Muscle of arm (tissue), 12 donors: ENCODE data around the gene ZSWIM3. TPM values are rescaled to one million over a fixed set of nuclear protein-coding genes. Genes with fewer than 3 reads are reported as not detected.
"Not testable (repeated sequence)": the region's sequence is repeated elsewhere in the genome, so short reads cannot be mapped to it uniquely, and the experiment has no call there.

Experiments
- DNase-seq: peaks from one replicate; pipeline ENCODE4 v3.0.0-alpha.2; 2013
- polyA plus RNA-seq, 12 donors: library from polyadenylated mRNA; unstranded; fragments of 120-200 nt; gene quantifications; one replicate each; pipeline ENCODE4 v1.2.1, GENCODE V29; 2013; ENCODE audit not compliant: insufficient read length in 12 of 12

The ZSWIM3 gene
- polyA plus RNA-seq, 12 donors: 3.0 to 4.1 (median 3.5) TPM; not detected in 2

DNA sequence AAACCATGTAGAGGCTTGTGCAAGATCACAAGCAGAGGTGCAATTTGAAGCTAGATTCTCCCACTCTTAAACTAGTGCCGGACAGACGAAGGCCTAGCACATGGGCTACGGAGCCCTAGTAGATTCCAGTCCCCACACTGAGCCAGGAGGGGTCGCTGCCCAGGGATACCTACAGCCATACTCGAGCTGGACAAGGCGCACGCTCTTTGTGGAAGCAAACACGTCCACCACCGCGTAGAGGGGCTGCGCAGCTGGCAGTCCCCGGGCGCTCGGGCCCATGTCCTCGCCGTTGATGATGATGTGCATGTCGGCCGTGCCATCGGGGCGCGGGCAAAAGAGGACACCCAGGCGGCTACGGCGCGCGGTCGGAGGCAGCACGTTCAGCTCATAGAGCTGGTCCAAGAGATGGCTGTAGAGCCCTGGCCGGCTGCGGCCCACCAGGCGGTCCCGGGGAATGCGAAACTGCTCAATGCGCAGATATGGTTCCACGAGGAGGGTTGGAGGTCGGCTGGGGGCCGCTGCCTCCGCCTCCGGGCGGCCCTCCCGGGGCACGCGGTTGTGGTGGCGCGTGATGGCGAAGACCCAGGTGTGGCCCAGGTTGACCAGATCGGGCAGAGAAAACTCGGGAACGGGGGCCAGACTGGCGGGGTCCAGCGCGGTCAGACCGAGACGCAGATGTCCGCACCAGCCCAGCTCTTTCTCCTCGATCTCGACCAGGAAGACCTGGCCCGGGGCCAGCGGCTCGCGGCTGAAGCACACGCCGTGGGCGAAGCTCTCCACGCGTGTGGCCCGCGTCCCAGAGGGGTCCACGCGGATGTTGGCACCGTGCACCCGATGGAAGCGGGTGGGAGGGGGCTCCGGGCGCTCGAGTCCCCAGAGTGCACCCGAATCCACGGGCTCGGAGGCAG, 32.9 kb downstream of the ZSWIM3 start:
- DNase-seq: peak; percentile 86

DNA sequence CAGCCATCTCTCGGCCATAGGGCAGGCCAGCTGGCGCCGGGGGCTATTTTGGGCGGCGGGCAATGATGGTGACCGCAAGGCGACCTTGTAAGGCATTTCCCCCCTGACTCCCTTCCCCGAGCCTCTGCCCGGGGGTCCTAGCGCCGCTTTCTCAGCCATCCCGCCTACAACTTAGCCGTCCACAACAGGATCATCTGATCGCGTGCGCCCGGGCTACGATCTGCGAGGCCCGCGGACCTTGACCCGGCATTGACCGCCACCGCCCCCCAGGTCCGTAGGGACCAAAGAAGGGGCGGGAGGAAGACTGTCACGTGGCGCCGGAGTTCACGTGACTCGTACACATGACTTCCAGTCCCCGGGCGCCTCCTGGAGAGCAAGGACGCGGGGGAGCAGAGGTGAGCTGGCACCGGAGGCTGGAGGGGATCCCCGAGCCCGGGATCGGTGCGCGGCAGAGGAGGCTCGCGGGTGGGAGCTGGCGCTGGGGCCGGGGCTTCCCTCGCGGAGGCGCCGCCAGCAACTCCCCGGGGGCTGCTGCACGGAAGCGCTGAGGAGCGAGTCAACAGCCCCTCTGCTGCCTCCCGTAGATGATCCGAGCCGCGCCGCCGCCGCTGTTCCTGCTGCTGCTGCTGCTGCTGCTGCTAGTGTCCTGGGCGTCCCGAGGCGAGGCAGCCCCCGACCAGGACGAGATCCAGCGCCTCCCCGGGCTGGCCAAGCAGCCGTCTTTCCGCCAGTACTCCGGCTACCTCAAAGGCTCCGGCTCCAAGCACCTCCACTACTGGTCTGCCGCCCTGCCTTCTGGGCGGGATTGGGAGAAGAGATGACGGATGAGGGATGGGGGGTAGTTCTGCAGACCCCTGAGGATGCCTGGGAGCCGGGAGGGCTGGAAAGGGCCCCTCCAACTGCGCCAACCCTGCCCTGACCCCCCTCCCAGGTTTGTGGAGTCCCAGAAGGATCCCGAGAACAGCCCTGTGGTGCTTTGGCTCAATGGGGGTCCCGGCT, 33.9 kb downstream of the ZSWIM3 start, which contains the start of the genes CTSA and NEURL2:
Gene CTSA (plus strand): TSS at position 351 of the 999 bp plus-strand sequence. CDS start 234 bp downstream, at position 585.
Gene NEURL2 (minus strand): TSS at position 224 of the 999 bp plus-strand sequence. CDS start 217 bp downstream, at position 7.
- peak; percentile 94 for DNase-seq

GRCh38 chr20:45892049-45892825, 34.8 kb downstream of the ZSWIM3 start:
- no peak for DNase-seq

- DNase-seq: no peak
These were observed 35.5 kb downstream of the ZSWIM3 start for GRCh38 chr20:45892828-45893500.

- DNase-seq: no peak
These were observed 36.4 kb downstream of the ZSWIM3 start for GRCh38 chr20:45893831-45894230.

GRCh38 chr20:45894797-45895196, 37.4 kb downstream of the ZSWIM3 start:
- DNase-seq: no peak

- DNase-seq: no peak
These were observed 39.3 kb downstream of the ZSWIM3 start for GRCh38 chr20:45896641-45897161.

GRCh38 chr20:45897289-45897688, 39.9 kb downstream of the ZSWIM3 start:
- DNase-seq: no peak

- DNase-seq: no peak
These were observed 40.3 kb downstream of the ZSWIM3 start for GRCh38 chr20:45897692-45898091.

DNA sequence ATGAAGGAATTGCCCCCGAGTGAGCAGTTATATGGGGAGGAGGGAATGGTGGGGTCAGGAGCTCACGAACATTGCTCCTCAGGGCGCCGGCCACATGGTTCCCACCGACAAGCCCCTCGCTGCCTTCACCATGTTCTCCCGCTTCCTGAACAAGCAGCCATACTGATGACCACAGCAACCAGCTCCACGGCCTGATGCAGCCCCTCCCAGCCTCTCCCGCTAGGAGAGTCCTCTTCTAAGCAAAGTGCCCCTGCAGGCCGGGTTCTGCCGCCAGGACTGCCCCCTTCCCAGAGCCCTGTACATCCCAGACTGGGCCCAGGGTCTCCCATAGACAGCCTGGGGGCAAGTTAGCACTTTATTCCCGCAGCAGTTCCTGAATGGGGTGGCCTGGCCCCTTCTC, 40.9 kb downstream of the ZSWIM3 start:
- DNase-seq: no peak

DNA sequence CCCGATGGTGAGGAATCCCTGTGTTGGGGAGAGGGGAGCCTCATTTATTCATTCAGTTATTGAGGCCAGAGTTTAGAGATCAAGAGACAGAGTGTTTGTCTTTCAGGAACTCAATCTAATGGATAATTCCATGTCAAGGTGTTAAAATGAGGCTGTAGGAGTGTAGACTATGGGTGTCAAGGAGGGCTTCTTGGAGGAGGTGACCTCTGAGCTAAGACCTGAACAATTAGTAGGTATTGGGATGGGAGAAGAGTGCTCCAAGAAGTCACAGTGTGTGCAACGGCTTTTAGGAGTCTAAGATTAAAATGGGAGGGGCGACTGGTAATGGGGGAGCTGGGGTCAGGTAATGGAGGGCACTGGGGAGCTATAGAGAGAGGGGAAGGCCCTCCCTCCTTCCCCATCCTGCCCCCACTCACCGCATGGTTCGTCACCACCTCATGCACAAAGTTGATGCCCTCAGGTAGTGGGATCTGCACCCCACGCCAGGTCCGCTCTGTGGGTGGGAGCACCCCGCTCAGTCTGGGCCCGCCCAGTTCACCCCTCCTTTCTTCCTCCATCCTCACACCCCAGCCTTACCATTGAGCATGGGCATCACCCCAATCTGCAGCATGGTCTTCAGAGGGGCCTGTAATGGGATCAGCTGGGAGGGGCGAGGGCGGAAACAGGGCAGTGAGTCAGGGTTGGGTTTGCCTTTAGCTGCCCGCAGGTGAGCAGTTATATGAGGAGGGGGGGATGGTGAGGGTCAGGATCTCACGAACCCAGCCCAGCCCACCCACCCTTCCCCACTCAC, 41.8 kb downstream of the ZSWIM3 start:
- no peak for DNase-seq

- not testable (repeated sequence) for DNase-seq
These were observed 43.9 kb downstream of the ZSWIM3 start for GRCh38 chr20:45901332-45901731.

DNA sequence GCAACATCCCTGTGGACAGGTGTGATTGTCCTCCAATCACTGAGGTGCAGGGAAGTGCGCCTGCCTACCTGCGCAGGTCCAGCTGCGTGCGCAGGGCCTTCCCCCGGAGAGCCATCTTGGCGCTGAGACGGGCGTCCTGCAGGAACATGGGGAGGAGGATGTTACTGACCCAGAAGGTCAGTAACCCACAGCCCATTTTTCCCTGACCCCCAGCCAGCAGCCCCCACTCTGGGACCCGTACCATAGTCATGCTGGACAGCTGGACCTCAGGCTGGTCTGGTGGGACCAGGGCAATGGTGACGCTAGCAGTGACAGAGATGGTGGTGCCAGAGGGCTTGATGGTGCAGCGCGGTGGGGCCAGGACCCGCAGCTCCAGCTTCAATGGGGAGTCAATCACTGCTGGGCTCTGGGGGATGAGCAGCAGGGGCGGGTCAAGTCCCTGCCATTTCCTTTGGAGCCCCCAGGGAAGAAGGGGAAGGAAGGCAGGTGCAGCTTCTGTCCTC, 44.8 kb downstream of the ZSWIM3 start:
- DNase-seq: no peak

DNA sequence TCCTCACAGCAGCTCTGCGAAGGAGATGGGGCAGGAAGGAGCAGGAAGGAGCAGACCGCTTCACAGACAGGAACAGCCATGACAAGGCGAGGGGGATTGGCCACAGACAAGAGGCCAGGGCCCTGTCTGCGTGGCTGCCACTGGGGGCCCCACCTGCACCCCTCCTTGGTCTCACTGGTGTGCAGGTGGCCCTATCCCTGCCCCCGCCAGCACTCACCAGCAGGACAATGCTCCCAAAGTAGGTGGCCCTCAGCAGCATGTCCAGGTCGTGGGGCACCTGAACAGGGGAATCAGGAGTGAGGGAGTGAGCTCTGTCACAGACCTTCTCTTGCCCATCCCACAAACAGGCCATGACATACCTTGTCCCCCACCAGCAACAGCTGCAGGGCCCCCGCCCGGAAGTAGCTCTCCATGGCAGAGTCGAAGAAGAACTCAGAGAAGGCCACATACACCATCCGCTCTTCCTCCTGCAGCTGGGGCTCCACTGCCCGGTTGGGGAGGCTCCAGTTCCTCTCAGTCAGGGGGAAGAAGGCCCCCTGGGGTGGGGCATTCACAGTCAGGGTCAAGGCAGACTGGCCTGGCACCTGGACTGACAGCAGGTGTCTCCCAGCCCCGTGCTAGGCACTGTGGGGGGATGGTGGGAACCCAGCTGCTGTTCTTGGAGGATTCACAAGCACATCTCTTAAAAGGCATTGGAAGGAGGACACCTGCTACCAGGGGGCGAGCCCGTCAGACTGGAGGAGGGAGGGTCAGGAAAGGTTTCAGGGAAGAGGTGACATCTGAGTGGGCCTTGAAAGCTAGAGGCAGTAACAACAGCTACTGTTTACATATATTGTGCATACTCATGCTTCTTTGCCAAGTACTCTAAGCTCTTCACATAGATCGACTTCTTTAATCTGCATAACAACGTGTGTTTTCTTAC, 47.4 kb downstream of the ZSWIM3 start:
- no peak for DNase-seq

GRCh38 chr20:45905505-45906079, 48.2 kb downstream of the ZSWIM3 start:
- DNase-seq: no peak

DNA sequence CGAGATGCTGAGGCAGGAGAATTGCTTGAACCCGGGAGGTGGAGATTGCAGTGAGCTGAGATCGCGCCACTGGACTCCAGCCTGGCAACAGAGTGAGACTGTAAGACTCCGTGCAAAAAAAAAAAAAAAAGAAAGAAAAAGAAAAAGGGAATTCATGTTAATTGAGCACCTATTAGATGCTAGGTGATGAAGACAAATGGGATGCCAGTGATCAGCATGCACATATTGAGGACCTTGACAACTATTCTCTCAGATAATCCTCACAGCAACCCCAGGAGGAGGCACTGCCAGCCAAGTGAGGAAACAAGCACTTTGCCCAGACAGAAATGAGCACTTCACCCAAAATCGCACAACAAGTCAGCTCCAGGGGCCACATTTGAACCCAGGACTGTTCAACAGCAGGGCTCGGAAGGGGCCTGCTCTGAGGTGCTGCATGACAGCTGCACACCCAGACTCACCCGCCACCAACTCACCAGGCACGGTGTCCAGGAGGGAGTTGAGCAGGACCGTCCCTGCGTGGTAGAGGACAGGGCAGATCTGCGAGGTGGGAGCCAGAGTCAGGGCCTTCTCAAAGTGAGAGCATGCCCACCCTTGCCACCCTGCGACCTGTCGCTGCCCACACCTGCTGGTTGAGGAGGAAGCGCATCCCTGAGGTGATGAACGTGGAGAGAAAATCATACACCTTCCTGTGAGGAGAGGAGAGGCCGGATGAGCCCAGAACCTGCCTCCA, 50.0 kb downstream of the ZSWIM3 start:
- DNase-seq: no peak

DNA sequence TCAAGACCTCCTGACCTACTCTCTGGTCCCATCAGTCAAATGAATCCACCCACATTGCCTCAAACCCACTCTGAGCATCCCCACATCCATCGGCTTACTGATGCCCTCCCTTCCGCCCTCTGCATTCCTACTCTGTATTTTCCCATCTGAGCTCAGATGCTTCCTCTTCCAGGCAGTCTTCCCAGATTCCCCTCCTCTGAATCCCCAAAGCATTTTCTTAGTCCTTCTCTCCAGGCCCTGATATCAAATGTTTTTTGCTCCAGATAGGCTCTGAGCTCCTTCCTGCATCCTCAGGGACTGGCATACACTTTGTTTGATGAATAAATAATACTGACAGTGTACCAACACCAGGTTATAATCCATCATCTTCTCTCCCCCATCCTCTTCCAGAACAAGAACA, 50.7 kb downstream of the ZSWIM3 start:
- no peak for DNase-seq
